Raji (cell line): Measurements from ENCODE around the gene DLX1.

Experiments used
- POLR2A ChIP-seq: IDR thresholded peaks from 2 replicates; pipeline ENCODE4 v1.6.1; 2011; ENCODE audit warnings: low read depth, low read length, control low read depth; ENCODE audit not compliant: insufficient read depth

DLX1 gene

DNA sequence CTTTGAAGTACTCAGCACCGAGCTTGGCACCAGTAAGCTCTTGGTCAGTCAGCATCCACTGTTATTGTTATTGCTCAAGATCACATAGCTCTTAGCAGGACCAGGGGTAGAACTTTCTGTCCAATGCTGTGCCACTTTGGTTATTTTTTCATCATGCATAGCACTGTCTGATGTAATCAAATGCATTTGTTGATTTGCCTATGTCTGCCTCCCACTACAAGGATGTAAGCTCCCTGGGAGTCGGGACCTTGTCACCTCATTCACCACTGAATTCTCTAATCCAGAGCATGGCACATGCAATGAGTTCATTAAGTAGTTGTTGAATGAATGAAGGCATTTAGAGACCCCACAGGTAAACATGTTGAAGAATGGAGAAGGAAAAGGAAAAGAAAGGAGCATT is 29.0 kb upstream of the DLX1 start:
- TF ChIP-seq POLR2A = no peak

DNA sequence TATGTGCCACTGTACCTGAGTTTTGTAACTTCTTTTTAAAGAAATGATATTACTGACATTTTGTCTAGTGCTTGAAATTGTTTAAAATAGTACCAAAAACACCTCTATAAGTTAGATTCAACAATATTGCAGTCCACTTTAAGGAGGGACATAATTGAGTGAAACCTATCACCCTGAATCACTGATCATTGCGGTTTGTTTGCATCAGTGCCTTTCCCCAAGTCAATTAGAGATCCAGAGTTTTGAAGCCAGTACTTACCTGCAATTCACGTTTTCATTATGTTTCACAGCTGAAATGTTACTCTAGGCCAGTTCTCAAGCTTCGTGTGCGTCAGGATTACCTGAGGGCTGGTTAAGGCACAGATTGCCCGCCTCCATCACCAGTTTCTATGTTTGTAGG is 26.6 kb upstream of the DLX1 start:
- TF ChIP-seq POLR2A = no peak

DNA sequence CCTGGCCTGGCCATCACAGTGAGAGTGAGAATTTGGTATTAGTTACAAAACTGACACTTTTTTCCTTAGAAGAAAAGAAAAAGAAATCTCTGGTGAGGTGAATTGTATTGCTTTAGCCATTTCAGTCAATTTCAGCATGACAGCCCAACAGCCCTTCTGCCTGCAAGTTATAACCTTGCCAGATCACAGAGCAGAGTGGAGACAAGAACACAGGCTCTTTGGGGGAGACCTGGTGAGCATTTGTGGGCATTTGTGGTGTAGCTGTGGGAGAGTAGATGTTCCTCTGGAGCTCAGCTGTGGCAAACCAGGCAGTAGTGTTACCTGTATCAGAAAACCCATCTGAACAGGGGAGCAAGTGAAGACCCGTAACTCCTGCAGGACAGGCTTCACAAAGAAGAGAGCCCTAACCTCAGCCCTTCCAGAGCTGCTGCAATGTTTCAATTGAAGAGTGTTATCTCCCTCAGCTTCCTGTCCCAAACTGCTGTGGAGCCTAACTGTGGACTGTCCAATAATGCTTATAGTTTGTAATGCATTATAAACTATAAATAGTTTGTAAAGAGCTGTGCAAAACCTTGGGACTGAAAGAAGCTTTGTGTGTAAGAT is 22.8 kb upstream of the DLX1 start:
- TF ChIP-seq POLR2A = no peak

DNA sequence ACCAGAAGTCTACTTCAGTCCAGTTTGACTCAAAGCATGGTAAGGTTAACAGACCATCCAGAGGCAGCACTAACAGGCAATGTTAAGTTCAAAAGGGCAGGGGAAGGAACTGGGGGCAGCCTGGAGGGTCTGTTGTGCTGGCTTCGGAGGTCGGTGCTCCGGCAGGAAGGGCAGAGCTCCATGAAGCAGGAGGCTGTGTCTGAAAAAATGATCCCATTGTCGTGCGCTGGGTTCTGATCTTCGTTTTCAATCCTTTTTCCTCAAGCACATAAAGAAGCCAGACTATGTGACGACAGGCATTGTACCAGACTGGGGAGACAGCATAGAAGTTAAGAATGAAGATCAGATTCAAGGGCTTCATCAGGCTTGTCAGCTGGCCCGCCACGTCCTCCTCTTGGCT is 21.9 kb upstream of the DLX1 start:
- TF ChIP-seq POLR2A = no peak

DNA sequence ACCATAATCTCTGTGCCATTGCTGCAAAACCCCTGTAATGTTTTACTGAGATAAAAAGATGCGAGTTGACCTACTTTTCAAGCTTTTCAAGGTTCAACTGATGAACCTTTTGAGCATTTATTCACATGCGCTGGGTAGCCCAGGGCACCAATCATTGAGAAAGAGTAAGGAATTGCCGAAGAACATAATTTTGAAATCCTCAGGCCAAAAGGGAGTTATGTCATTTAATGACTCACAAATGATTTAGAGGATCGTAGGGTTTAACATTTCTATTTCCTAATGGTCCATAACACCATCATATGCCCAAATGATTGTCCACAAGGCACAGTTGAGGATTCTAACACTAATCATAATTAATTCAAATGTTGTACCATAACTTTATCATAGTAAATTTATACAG is 20.2 kb upstream of the DLX1 start:
- no peak for TF ChIP-seq POLR2A

DNA sequence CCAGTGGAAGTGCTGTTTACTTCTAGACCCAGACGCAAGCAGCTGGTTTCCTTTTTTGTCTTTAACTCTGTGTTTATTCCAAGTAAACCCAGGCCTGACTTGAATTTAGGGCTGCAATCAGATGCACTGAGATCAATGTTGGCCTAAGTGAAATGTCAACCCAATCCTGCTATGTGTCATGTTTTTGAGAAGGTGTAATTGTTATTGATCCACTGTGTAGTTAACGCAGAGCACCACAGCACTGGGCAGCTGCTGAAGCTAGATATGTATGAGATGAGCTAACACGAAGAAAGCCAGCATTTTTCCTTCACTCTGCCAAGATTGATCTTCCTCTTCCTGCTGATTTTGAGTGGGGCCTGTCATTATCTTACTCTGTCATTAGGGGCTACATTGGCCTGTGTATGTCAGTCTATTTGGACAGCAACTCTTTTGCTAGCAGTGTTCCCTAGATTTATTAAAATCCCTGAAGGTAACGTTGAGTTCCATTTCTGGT is 18.9 kb upstream of the DLX1 start:
- TF ChIP-seq POLR2A = no peak

DNA sequence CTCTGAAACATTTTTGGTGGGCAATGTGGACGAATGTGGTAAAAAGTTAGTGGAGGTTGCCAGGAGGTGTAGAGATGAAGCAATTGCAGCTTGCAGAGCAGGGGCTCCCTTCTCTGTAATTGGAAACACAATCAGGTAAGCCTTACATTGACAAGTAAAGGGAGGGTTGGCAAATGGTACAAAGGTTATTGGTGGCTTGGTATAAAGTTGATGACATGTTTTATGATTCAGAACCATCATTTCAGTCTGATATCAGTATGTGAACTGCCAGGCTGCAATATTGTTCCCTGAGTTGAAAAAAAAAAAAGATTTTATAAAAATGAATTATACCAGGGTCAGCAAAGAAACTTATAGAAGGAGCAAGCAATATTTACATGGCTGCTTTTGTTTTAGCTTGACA is 14.4 kb upstream of the DLX1 start:
- no peak for TF ChIP-seq POLR2A

DNA sequence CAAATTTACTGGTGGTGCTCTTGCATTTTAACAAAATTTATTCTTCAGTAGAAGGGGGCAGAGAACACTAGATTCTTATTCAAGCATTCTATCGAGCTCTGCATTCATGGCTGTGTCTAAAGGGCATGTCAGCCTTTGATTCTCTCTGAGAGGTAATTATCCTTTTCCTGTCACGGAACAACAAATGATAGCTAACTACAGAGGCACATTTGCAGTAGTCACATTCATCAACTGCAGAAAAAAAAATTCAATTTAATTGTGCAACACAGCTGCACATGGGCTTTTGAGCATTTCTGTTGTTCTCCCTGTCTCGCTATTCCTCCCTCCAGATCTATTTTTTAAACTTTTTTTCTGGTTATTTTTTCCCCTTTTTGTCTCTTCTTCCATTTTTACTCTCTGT is 13.0 kb upstream of the DLX1 start:
- TF ChIP-seq POLR2A = no peak

DNA sequence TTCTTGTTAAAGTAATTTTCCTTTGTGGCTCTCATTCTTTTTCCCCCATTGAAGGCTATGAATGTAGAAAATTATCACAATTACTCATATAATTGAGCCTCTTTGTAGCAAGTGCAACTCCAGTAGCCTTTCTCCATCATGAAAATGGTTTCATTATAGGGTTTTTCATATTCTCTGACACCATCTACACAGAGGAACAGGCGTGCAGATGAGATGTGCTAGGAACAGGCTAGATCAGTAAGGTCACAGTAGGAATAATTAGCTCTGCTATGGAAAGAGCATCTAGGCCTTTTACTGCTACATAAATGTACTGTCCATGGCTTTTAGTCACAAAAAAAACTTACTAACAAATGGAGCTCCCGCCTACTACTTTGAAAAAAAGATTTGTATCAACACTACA is 12.6 kb upstream of the DLX1 start:
- no peak for TF ChIP-seq POLR2A

DNA sequence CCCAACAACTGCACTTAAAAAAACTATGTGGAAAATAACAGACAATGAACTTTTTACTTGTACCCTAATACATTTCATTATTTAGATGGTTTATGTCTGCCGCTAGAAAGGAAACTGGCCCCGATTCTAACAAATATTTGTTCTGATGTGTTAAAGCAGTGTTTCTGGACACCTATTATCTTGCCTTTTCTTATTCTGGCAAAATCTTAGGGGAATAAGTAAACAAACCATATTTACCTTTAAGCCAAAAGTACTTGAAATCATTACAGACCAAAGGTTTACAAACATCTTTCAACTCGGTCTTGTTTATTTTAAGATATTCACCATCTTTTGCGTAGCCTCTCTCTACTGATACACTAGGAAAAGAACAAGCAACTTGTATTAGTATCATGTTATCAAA is 11.8 kb upstream of the DLX1 start:
- no peak for TF ChIP-seq POLR2A

DNA sequence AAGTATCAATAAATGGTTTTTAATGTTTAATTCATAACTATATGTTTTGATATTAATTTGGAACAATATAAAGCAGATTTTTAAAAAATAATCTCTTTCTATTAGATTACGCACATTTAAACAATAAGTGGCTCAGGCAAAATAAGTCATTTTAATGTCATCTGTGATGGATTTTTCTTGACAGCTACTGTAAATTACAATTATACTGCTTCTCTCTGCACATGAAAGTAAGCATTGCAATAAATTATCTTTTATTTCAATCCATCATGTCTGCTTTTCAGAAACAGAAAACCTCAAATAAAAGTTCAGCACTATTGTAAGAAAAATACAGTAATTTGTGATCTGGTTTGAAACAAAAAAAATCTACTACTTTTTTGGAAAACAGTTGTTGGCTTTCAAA is 11.1 kb upstream of the DLX1 start:
- TF ChIP-seq POLR2A = no peak

DNA sequence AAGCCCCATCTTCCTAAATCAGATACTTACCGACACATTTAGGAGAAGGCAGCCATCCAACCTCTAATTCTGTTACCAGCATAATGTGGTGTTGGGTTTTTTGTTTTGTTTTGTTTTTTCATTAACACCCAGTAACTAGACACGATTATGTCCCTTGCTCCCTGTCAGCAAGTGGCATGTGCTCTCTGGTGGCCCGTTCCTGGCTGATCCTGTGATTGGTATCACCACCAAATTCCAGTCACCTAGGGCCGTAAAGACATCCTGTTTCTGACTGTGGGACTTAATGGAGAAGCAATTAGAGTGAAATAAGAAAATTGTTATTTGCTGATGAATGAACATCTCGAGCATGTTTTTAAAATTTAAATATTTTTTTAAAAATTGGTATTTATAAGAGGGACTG is 5.9 kb upstream of the DLX1 start:
- no peak for TF ChIP-seq POLR2A

DNA sequence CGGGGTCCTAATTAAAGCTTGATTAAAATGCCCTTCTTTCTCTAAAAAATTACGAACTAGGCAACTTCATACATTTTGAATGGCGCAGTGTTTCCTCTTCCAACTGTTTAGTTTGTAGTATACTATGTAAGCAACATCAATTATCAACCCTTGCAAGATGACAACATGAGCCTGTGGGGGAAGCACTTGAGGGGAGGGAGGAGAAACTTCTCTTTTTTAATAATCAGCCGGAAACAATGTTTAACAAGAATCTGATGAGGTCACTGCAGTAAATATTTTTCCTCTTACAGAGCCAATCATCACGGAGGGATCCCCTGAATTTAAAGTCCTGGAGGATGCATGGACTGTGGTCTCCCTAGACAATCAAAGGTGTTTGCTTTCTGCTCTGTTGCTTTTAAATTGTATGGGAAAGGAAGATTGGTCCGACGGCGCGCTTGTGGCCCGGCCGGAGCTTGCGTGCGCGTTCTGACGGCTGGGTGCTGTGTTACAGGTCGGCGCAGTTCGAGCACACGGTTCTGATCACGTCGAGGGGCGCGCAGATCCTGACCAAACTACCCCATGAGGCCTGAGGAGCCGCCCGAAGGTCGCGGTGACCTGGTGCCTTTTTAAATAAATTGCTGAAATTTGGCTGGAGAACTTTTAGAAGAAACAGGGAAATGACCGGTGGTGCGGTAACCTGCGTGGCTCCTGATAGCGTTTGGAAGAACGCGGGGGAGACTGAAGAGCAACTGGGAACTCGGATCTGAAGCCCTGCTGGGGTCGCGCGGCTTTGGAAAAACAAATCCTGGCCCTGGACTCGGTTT is 5.3 kb upstream of the DLX1 start:
- TF ChIP-seq POLR2A = no peak

DNA sequence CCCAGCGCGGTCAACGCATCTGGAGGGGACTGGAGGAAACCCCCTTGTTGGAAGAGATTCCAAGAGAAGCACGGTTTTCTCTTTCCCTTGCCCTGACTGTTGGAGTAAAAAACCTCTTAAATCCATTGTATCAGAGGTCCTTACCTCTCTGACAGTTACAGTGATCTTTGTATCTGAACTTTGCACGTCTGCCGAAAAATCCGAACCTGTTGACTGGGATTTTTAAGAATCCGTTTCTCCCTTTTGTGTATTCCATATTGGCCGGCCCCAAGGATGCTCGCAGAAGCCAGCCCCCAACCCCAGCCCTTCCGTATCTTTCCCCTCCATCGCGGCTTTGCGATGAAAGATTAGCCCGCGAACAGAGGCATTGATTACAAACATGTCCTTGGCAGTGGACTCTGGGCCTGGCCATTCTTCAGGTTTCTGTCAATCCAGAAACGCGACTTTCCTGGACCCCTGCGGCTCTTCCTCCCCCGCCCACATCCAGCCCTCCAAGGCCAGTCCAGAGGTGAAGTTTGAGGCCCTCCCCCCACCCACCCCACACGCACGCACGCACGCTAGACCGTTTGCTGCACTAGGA is 4.6 kb upstream of the DLX1 start:
- TF ChIP-seq POLR2A = no peak

DNA sequence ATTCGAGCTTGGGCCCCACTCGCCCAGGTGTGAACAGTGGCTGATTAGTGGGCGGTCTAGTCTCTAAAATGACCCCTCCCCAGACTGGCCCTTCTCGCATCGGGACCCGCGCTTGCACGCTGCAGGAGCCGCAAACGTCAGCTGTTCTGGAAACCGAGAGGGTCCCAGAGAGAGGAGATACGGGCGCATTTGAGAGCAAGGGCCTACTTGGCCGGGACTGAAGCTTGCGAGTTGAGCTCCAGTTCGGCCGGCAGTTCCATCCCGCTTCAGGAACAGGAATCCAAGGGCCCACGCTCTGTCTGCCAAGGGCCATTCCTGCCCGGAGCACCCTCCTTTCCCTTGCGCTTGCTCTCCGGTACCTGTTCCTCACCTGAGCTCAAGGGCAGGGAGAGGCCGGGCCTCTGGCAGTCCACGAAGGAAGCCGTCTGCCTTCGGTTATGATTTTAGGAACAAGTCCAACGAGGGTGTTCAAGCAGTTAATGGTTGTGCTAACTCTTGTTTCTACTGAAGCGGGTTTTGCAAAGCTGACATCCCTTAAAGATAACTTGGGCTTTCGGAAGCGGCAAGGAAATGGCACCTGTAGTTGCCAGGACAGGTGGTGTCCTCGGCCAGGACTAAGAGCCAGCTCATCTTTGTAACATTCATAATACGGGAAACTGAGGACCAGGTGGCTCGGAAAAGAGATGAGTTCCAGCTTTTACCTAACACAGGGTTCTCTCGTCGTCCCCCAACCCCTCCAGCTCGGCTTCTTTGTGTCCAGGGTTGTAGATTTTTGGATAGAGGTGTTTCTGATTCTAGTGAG is 3.9 kb upstream of the DLX1 start:
- TF ChIP-seq POLR2A = no peak

DNA sequence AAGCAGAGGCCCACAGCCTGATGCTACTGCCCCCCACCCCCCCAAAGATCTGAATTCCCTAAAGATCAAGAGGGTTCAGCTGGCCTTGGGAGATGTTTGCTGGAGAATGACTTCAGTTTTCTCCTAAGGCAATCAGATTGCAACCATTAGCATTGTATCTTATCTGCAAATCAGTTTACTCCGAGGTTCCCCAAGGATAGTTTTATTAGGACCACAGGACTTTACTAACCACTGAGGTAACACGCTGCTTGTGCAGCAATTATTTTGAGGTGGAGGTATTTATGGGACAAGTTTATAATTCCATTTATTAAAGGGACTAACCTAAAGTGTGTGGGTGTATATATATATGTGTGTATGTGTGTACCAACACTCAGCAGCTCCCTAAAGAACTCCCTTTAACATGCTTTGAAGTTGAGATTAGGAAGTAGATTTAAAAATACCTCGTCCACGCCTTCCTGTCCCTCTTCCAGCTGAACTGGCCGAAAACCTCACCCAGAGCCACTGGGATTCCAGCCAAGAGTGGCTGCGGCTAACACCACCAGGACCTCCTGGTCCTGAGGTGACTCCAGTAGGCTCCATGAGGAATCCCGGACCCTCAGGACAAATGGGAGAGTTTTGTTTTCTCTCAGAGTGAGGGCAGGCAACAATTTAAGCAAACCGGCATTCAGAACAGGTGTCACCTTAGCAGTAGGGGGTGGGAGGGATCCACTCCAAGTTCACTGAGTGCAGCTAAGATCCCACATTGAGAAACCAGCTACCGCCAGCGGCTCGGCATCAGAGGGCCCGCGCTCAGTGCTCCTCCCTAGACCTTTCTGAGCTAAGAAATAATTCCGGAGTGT is 3.0 kb upstream of the DLX1 start:
- TF ChIP-seq POLR2A = no peak
